ENCODE data around the gene SEMA6B.

- TF ChIP-seq GABPA (IDR thresholded peaks at IDR 0.05; ENCODE audit: low read depth): no peak
- no peak for TF ChIP-seq POLR2A (IDR thresholded peaks at IDR 0.05; ENCODE audit: low read depth, low read length)
Observed at GRCh38 chr19:4582980-4583842, 23.7 kb upstream of the SEMA6B start.

Measured in GM12878 (cell line).